Lung (tissue), 12 donors: ENCODE results near the gene TP53BP2. TPM values are rescaled to one million over a fixed set of nuclear protein-coding genes. Genes with fewer than 3 reads are reported as not detected.
"Not testable (repeated sequence)": the region's sequence is repeated elsewhere in the genome, so short reads cannot be mapped to it uniquely, and the experiment has no call there.

Experiments
- ATAC-seq: fragments of 200-7000 bp; cut with Tn5 transposase; one replicate; pipeline ENCODE4 v1.9.1; 2020; ENCODE audit warnings: moderate number of reproducible peaks; ENCODE audit not compliant: insufficient read depth, low FRiP score
- DNase-seq, 3 donors: peaks; one replicate each; pipeline ENCODE4 v3.0.0-alpha.2; 2013 to 2017
- H3K27ac ChIP-seq, 2 donors: one replicate each; pipeline ENCODE4 v1.5.1; 2013; ENCODE audit warnings: mild to moderate bottlenecking in 2 of 2, moderate library complexity in 2 of 2, control low read depth in 1 of 2, inconsistent platforms in 1 of 2, low read depth in 1 of 2, low read length in 1 of 2
- H3K27me3 ChIP-seq, 3 donors: one replicate each; pipeline ENCODE4 v1.5.1; 2013; ENCODE audit warnings: low read length in 2 of 3; ENCODE audit not compliant: control insufficient read depth in 3 of 3, insufficient read depth in 3 of 3
- H3K36me3 ChIP-seq, 4 donors: one replicate each; pipeline ENCODE4 v1.5.1; 2013; ENCODE audit warnings: low read length in 4 of 4, mild to moderate bottlenecking in 1 of 4, moderate library complexity in 1 of 4; ENCODE audit not compliant: control insufficient read depth in 4 of 4, insufficient read depth in 4 of 4
- H3K4me1 ChIP-seq, 5 donors: one replicate each; pipeline ENCODE4 v1.5.1; 2013; ENCODE audit warnings: low read length in 5 of 5, mild to moderate bottlenecking in 2 of 5, moderate library complexity in 1 of 5; ENCODE audit not compliant: control insufficient read depth in 5 of 5, insufficient read depth in 5 of 5
- H3K4me3 ChIP-seq: one replicate; pipeline ENCODE4 v1.5.1; 2013; ENCODE audit warnings: mild to moderate bottlenecking, control low read depth, moderate library complexity
- H3K9ac ChIP-seq, 2 donors: one replicate each; pipeline ENCODE4 v1.5.1; 2013; ENCODE audit warnings: low read length in 2 of 2, control low read depth in 1 of 2; ENCODE audit not compliant: insufficient read depth in 1 of 2
- H3K9me3 ChIP-seq, 4 donors: one replicate each; pipeline ENCODE4 v1.5.1; 2013; ENCODE audit warnings: low read length in 3 of 4, mild to moderate bottlenecking in 1 of 4, moderate library complexity in 1 of 4; ENCODE audit not compliant: control insufficient read depth in 4 of 4, insufficient read depth in 3 of 4
- WGBS, 2 donors: extraction: QIAGEN DNeasy Blood & Tissue Kit; methylation state at CpG; one replicate each; pipeline ENCODE4 v1.1.7; 2013; 5-methylcytosine and 5-hydroxymethylcytosine counted together
- polyA plus RNA-seq, 2 donors: library from polyadenylated mRNA; stranded (reverse); fragments of 200-250 nt; gene quantifications; one replicate each; pipeline ENCODE4 v1.2.1, GENCODE V29; 2013
- total RNA-seq, 2 donors: library from RNA; depleted of rRNA in 1 of 2; stranded (reverse); fragments of >200 nt in 1 of 2; gene quantifications; one replicate each; pipeline ENCODE4 v1.2.1, GENCODE V29; 2014 to 2021
- TF ChIP-seq, protein P1 (sequence below): IDR thresholded peaks from 2 replicates; pipeline ENCODE4 v1.5.1; 2012; ENCODE audit warnings: mild to moderate bottlenecking; ENCODE audit errors: control extremely low read depth, extremely low read depth
- donor health status: control.
- donor health status: control.
- donor health status: Bipolar disorder and iron deficiency.
- donor health status: healthy.
- donor health status: DM: yes; HTN: yes; CAD: no.

The TP53BP2 gene
- total and polyA plus RNA-seq, 4 donors = 11.5 to 94.2 (median 45.7) TPM

- no peak for ATAC-seq
- no peak overlapping the region for H3K27ac ChIP-seq
- TF ChIP-seq, protein P1, sequence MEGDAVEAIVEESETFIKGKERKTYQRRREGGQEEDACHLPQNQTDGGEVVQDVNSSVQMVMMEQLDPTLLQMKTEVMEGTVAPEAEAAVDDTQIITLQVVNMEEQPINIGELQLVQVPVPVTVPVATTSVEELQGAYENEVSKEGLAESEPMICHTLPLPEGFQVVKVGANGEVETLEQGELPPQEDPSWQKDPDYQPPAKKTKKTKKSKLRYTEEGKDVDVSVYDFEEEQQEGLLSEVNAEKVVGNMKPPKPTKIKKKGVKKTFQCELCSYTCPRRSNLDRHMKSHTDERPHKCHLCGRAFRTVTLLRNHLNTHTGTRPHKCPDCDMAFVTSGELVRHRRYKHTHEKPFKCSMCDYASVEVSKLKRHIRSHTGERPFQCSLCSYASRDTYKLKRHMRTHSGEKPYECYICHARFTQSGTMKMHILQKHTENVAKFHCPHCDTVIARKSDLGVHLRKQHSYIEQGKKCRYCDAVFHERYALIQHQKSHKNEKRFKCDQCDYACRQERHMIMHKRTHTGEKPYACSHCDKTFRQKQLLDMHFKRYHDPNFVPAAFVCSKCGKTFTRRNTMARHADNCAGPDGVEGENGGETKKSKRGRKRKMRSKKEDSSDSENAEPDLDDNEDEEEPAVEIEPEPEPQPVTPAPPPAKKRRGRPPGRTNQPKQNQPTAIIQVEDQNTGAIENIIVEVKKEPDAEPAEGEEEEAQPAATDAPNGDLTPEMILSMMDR = no peak
- H3K27me3 ChIP-seq = no peaks in the 10 kb centered on the region
- no peak overlapping the region for H3K4me3 ChIP-seq
- H3K4me1 ChIP-seq = peaks cover 0 to 4% (median 0%) of the 10 kb centered on the region in 5 donors
- H3K9ac ChIP-seq = no peak overlapping the region
- H3K9me3 ChIP-seq = peaks cover 0 to 3% (median 0%) of the 10 kb centered on the region in 4 donors
- 78 to 90% methylated on average over 5 of the region's 5 CpGs for WGBS, 2 donors
- no peaks in the 10 kb centered on the region for H3K36me3 ChIP-seq
- DNase-seq = peak in 2 of 3 donors; percentile 8 to 28
Observed at GRCh38 chr1:223872308-223872901, 26.7 kb upstream of the TP53BP2 start.

DNA sequence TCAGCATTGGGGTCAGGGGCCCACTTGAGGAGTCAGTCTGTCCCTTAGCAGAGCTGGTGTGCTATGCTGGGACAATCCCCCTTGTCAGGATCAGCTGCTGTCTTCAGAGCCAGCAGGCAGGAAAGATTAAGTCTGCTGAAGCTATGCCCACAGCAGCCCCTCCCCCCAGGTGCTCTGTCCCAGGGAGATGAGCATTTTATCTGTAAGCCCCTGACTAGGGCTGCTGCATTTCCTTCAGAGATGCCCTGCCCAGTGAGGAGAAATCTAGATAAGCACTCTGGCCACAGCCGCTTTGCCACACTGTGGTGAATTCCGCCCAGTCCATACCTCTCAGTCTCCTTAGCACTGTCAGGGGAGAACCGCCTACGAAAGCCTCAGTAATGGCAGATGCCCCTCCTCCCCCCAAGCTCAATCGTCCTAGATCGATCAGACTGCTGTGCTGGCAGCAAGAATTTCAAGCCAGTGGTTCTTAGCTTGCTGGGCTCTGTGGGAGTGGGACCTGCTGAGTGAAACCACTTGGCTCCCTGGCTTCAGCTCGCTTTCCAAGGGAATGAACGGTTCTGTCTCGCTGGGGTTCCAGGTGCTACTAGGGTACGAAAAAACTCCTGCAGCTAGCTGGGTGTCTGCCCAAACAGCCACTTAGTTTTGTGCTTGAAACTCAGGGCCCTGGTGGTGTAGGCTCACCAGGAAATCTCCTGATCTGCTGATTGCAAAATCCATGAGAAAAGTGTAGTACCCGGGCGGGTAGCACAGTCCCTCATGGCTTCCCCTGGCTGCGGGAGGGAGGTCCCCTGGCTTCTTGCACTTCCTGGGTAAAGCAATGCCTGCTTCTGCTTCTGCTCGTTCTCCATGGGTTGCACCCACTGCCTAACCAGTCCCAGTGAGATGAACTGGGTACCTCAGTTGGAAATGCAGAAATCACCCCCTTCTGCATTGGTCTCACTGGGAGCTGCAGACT lies 25.1 kb upstream of the TP53BP2 start:
- Histone ChIP-seq H3K9ac (no peak overlapping the region), H3K27me3 (no peaks in the 10 kb centered on the region), H3K27ac (peak overlapping the region in 1 of 2 donors; percentile 17), H3K36me3 (no peaks in the 10 kb centered on the region), H3K9me3 (no peaks in the 10 kb centered on the region), H3K4me1 (peaks cover 0 to 2% (median 0%) of the 10 kb centered on the region in 5 donors), H3K4me3 (no peak overlapping the region)
- DNase-seq = peak in 1 of 3 donors; percentile 6
- ATAC-seq = no peak
- TF ChIP-seq, protein P1 = no peak
- 48 to 52% methylated on average over 14 of the region's 14 CpGs for WGBS, 2 donors

DNA sequence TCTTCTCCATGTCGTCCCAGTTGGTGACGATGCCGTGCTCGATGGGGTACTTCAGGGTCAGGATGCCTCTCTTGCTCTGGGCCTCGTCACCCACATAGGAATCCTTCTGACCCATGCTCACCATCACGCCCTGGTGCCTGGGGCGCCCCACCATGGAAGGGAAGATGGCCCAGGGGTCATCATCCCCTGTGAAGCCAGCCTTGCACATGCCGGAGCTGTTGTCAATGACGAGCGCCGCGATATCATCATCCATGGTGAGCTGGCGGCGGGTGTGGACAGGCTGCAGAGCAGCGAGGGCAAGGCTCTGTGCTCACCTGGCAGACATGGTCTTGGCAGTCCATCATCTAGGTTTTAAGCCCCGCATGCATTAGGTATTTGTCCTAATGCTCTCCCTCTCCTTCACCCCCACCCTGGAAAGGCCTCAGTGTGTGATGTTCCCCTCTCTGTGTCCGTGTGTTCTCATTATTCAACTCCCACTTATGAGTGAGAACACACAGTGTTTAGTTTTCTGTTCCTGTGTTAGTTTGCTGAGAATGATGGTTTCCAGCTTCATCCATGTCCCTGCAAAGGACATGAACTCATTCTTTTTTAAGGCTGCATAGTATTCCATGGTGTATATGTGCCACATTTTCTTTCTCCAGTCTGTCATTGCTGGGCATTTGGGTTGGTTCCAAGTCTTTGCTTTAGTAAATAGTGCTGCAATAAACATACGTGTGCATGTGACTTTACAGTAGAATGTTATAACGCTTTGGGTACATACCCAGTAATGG lies 19.0 kb upstream of the TP53BP2 start:
- not testable (repeated sequence) for H3K36me3 ChIP-seq, DNase-seq, H3K27ac ChIP-seq, H3K4me3 ChIP-seq, H3K4me1 ChIP-seq, H3K9me3 ChIP-seq, H3K9ac ChIP-seq, H3K27me3 ChIP-seq, ATAC-seq
- WGBS, 2 donors = 96 to 97% methylated on average over 19 of the region's 19 CpGs
